IPS-20b (cell line): Measurements from ENCODE around the gene CNKSR3.

ENCODE experiments used
- H3K27ac ChIP-seq: one replicate; pipeline ENCODE4 v1.5.1; 2013; ENCODE audit warnings: low read length
- H3K27me3 ChIP-seq: 2 replicates; pipeline ENCODE4 v1.6.1; 2013; ENCODE audit warnings: mild to moderate bottlenecking, low read length, inconsistent platforms; ENCODE audit not compliant: insufficient read depth
- H3K36me3 ChIP-seq: 2 replicates; pipeline ENCODE4 v1.6.1; 2013; ENCODE audit warnings: low read depth, mild to moderate bottlenecking, inconsistent platforms, low read length, moderate library complexity; ENCODE audit not compliant: insufficient read depth
- H3K4me1 ChIP-seq: 2 replicates; pipeline ENCODE4 v1.6.1; 2013; ENCODE audit warnings: mild to moderate bottlenecking, control low read depth, inconsistent platforms, low read length, moderate library complexity; ENCODE audit not compliant: insufficient read depth
- H3K4me3 ChIP-seq: 2 replicates; pipeline ENCODE4 v1.5.1; 2013; ENCODE audit warnings: mild to moderate bottlenecking, low read length, inconsistent platforms
- H3K9ac ChIP-seq: 2 replicates; pipeline ENCODE4 v1.6.1; 2013; ENCODE audit warnings: low read depth, mild to moderate bottlenecking, inconsistent platforms, low read length, moderate library complexity
- H3K9me3 ChIP-seq: 2 replicates; pipeline ENCODE4 v1.6.1; 2013; ENCODE audit warnings: mild to moderate bottlenecking, low read depth, low read length, inconsistent platforms; ENCODE audit not compliant: insufficient read depth

Gene CNKSR3

GRCh38 chr6:154428897-154429296, 81.6 kb downstream of the CNKSR3 start:
- Histone ChIP-seq H3K9ac (no peak overlapping the region), H3K9me3 (peaks cover 7% of the 10 kb centered on the region; the same call in 1 of the 2 replicates), H3K4me3 (no peak overlapping the region), H3K27me3 (no peaks in the 10 kb centered on the region), H3K36me3 (peaks cover 18% of the 10 kb centered on the region; the same call in 1 of the 2 replicates), H3K4me1 (peaks cover 11% of the 10 kb centered on the region; the same call in 1 of the 2 replicates), H3K27ac (no peak overlapping the region)

GRCh38 chr6:154427446-154427845, 83.0 kb downstream of the CNKSR3 start:
- H3K27ac ChIP-seq = no peak overlapping the region
- peaks cover 7% of the 10 kb centered on the region; the same call in 1 of the 2 replicates for H3K9me3 ChIP-seq
- peaks cover 15% of the 10 kb centered on the region; the same call in 1 of the 2 replicates for H3K36me3 ChIP-seq
- no peaks in the 10 kb centered on the region for H3K27me3 ChIP-seq
- no peak overlapping the region for H3K9ac ChIP-seq
- no peak overlapping the region for H3K4me3 ChIP-seq
- no peaks in the 10 kb centered on the region for H3K4me1 ChIP-seq

GRCh38 chr6:154426997-154427396, 83.5 kb downstream of the CNKSR3 start:
- Histone ChIP-seq H3K4me3 (no peak overlapping the region), H3K27me3 (no peaks in the 10 kb centered on the region), H3K9ac (no peak overlapping the region), H3K36me3 (peaks cover 11% of the 10 kb centered on the region; the same call in 1 of the 2 replicates), H3K27ac (no peak overlapping the region), H3K9me3 (peaks cover 3% of the 10 kb centered on the region; the same call in 1 of the 2 replicates), H3K4me1 (no peaks in the 10 kb centered on the region)

GRCh38 chr6:154425034-154425433, 85.5 kb downstream of the CNKSR3 start:
- H3K9me3 ChIP-seq = no peaks in the 10 kb centered on the region
- peaks cover 3% of the 10 kb centered on the region; the same call in 1 of the 2 replicates for H3K36me3 ChIP-seq
- no peaks in the 10 kb centered on the region for H3K27me3 ChIP-seq
- no peak overlapping the region for H3K27ac ChIP-seq
- H3K9ac ChIP-seq = no peak overlapping the region
- H3K4me3 ChIP-seq = no peak overlapping the region
- no peaks in the 10 kb centered on the region for H3K4me1 ChIP-seq

GRCh38 chr6:154414021-154414813, 96.3 kb downstream of the CNKSR3 start:
- H3K9ac ChIP-seq = no peak overlapping the region
- H3K9me3 ChIP-seq = no peaks in the 10 kb centered on the region
- H3K4me1 ChIP-seq = peaks cover 4% of the 10 kb centered on the region; the same call in 1 of the 2 replicates
- peaks cover 2% of the 10 kb centered on the region; the same call in 1 of the 2 replicates for H3K36me3 ChIP-seq
- H3K27ac ChIP-seq = no peak overlapping the region
- no peak overlapping the region for H3K4me3 ChIP-seq
- no peaks in the 10 kb centered on the region for H3K27me3 ChIP-seq

GRCh38 chr6:154412106-154412820, 98.2 kb downstream of the CNKSR3 start:
- H3K9ac ChIP-seq = no peak overlapping the region
- no peaks in the 10 kb centered on the region for H3K27me3 ChIP-seq
- H3K36me3 ChIP-seq = peaks cover 4% of the 10 kb centered on the region; the same call in 1 of the 2 replicates
- no peaks in the 10 kb centered on the region for H3K9me3 ChIP-seq
- H3K27ac ChIP-seq = no peak overlapping the region
- peaks cover 4% of the 10 kb centered on the region; the same call in 1 of the 2 replicates for H3K4me1 ChIP-seq
- H3K4me3 ChIP-seq = no peak overlapping the region

- Histone ChIP-seq H3K27ac (no peak overlapping the region), H3K27me3 (no peaks in the 10 kb centered on the region), H3K4me1 (peaks cover 4% of the 10 kb centered on the region; the same call in 1 of the 2 replicates), H3K4me3 (no peak overlapping the region), H3K36me3 (peaks cover 4% of the 10 kb centered on the region; the same call in 1 of the 2 replicates), H3K9ac (no peak overlapping the region), H3K9me3 (no peaks in the 10 kb centered on the region)
Observed at GRCh38 chr6:154411076-154411475, 99.4 kb downstream of the CNKSR3 start.

- peaks cover 4% of the 10 kb centered on the region; the same call in 1 of the 2 replicates for H3K4me1 ChIP-seq
- no peak overlapping the region for H3K27ac ChIP-seq
- H3K9me3 ChIP-seq = no peaks in the 10 kb centered on the region
- H3K4me3 ChIP-seq = no peak overlapping the region
- H3K36me3 ChIP-seq = peaks cover 4% of the 10 kb centered on the region; the same call in 1 of the 2 replicates
- H3K9ac ChIP-seq = no peak overlapping the region
- no peaks in the 10 kb centered on the region for H3K27me3 ChIP-seq
Observed at GRCh38 chr6:154410619-154411072, 99.8 kb downstream of the CNKSR3 start.

- H3K27me3 ChIP-seq = no peaks in the 10 kb centered on the region
- H3K9ac ChIP-seq = no peak overlapping the region
- no peak overlapping the region for H3K27ac ChIP-seq
- no peaks in the 10 kb centered on the region for H3K9me3 ChIP-seq
- H3K4me3 ChIP-seq = no peak overlapping the region
- peaks cover 4% of the 10 kb centered on the region; the same call in 1 of the 2 replicates for H3K36me3 ChIP-seq
- H3K4me1 ChIP-seq = peaks cover 4% of the 10 kb centered on the region; the same call in 1 of the 2 replicates
Observed at GRCh38 chr6:154408891-154409500, 101.5 kb downstream of the CNKSR3 start.

GRCh38 chr6:154407440-154407839, 103.0 kb downstream of the CNKSR3 start:
- Histone ChIP-seq H3K4me1 (peaks cover 4% of the 10 kb centered on the region; the same call in 1 of the 2 replicates), H3K27me3 (no peaks in the 10 kb centered on the region), H3K27ac (no peak overlapping the region), H3K9me3 (no peaks in the 10 kb centered on the region), H3K36me3 (0 out of 2 replicates have a peak, but pooled peaks cover 4% of the 10 kb centered on the region), H3K4me3 (no peak overlapping the region), H3K9ac (no peak overlapping the region)

GRCh38 chr6:154406869-154407268, 103.6 kb downstream of the CNKSR3 start:
- Histone ChIP-seq H3K36me3 (0 out of 2 replicates have a peak, but pooled peaks cover 4% of the 10 kb centered on the region), H3K4me1 (peaks cover 4% of the 10 kb centered on the region; the same call in 1 of the 2 replicates), H3K4me3 (no peak overlapping the region), H3K9me3 (no peaks in the 10 kb centered on the region), H3K27ac (no peak overlapping the region), H3K9ac (no peak overlapping the region), H3K27me3 (no peaks in the 10 kb centered on the region)
